HepG2 (cell line): ENCODE data around the gene SPRN. TPM values are rescaled to one million over a fixed set of nuclear protein-coding genes. Genes with fewer than 3 reads are reported as not detected.

ENCODE experiments used
- BHLHE40 ChIP-seq: IDR thresholded peaks from 2 replicates; pipeline ENCODE4 v1.6.1; 2011; ENCODE audit warnings: low read length, improper control_type of control experiment
- CBX1 ChIP-seq: IDR thresholded peaks from one replicate; pipeline ENCODE4 v1.6.1; 2016; ENCODE audit warnings: antibody characterized with exemption, low read depth
- ERF ChIP-seq: IDR thresholded peaks from 2 replicates; pipeline ENCODE4 v1.6.1; 2018; ENCODE audit warnings: missing biosample characterization, missing genetic modification reagents
- GATA4 ChIP-seq: sonication (generic); IDR thresholded peaks from 2 replicates; pipeline ENCODE4 v1.6.1; 2016; ENCODE audit warnings: antibody characterized with exemption, low read depth, borderline replicate concordance
- GLI4 ChIP-seq: sonication (generic); formaldehyde crosslinking; IDR thresholded peaks from 2 replicates; pipeline ENCODE4 v1.5.1; 2020; ENCODE audit warnings: missing genetic modification reagents, mild to moderate bottlenecking, moderate library complexity, borderline replicate concordance
- KLF12 ChIP-seq: sonication (generic); formaldehyde crosslinking; IDR thresholded peaks from 2 replicates; pipeline ENCODE4 v1.4.0; 2020; ENCODE audit warnings: missing genetic modification reagents, borderline replicate concordance
- LCORL ChIP-seq, 2 experiments: fragments of 450-650 bp in 1 of 2; sonication (generic) in 1 of 2; formaldehyde crosslinking in 1 of 2; IDR thresholded peaks; 2 replicates each; pipeline versions ENCODE4 v1.5.0 to v1.6.1; 2017 to 2020; ENCODE audit warnings: antibody characterized with exemption in 1 of 2, missing genetic modification reagents in 1 of 2
- SOX13 ChIP-seq, 3 experiments: fragments of 450-650 bp in 1 of 3; sonication (generic) in 1 of 3; formaldehyde crosslinking in 1 of 3; IDR thresholded peaks in 2 of 3; conservative IDR thresholded peaks in 1 of 3; 2 replicates each; pipeline versions ENCODE4 v1.5.0 to v1.6.1; 2016 to 2020; ENCODE audit warnings: antibody characterized with exemption in 1 of 3, mild to moderate bottlenecking in 1 of 3, missing compliant biosample characterization in 1 of 3, missing genetic modification reagents in 1 of 3, moderate library complexity in 1 of 3
- XRCC5 ChIP-seq: fragments of 200-400 bp; formaldehyde crosslinking; optimal IDR thresholded peaks from 2 replicates; pipeline ENCODE3; 2017; ENCODE audit warnings: mild to moderate bottlenecking, low read length
- ZNF124 ChIP-seq: sonication (generic); formaldehyde crosslinking; IDR thresholded peaks from 2 replicates; pipeline ENCODE4 v1.4.0; 2020; ENCODE audit warnings: missing genetic modification reagents
- ZSCAN22 ChIP-seq: sonication (generic); formaldehyde crosslinking; IDR thresholded peaks from 2 replicates; pipeline ENCODE4 v1.4.0; 2020; ENCODE audit warnings: mild to moderate bottlenecking, missing genetic modification reagents
- polyA plus RNA-seq, 8 experiments: library from polyadenylated mRNA; depleted of rRNA in 3 of 8; stranded (reverse) in 7 of 8; unstranded in 1 of 8; fragments of >200 nt; fragmentation: Illumina TruSeq in 4 of 8; extraction: Trizol in 4 of 8; gene quantifications; 2 replicates each; pipeline versions ENCODE4 v1.2.1 to v1.2.3, GENCODE V29; 2011 to 2016; ENCODE audit warnings: low read depth in 4 of 8, missing spikeins in 1 of 8, mixed read lengths in 1 of 8; ENCODE audit not compliant: insufficient read depth in 1 of 8
- total RNA-seq, 5 experiments: library from RNA; depleted of rRNA; stranded (reverse); fragments of >200 nt; fragmentation: Illumina TruSeq; extraction: Trizol; gene quantifications; 2 replicates each; pipeline ENCODE4 v1.2.3, GENCODE V29; 2016; ENCODE audit warnings: low read depth in 1 of 5
- TF ChIP-seq, protein P1 (sequence below): sonication (generic); formaldehyde crosslinking; IDR thresholded peaks from 2 replicates; pipeline ENCODE4 v1.8.0; 2022; ENCODE audit warnings: missing genetic modification reagents, mild to moderate bottlenecking, moderate library complexity, borderline replicate concordance
- TF ChIP-seq, protein P2 (sequence below): fragments of 450-650 bp; IDR thresholded peaks from 2 replicates; pipeline ENCODE4 v1.6.1; 2017
- TF ChIP-seq, protein P3 (sequence below): sonication (generic); formaldehyde crosslinking; IDR thresholded peaks from 2 replicates; pipeline ENCODE4 v1.5.0; 2020; ENCODE audit warnings: mild to moderate bottlenecking, missing genetic modification reagents, borderline replicate concordance
- TF ChIP-seq, protein P4 (sequence below), 2 experiments: fragments of 450-650 bp in 1 of 2; sonication (generic) in 1 of 2; formaldehyde crosslinking; IDR thresholded peaks; 2 replicates each; pipeline versions ENCODE4 v1.5.0 to v1.8.0; 2020 to 2022; ENCODE audit warnings: mild to moderate bottlenecking in 1 of 2, missing genetic modification reagents in 1 of 2

Gene SPRN
- total and polyA plus RNA-seq, 2 of the 13 experiments (the other 11 are each of a cell fraction or from before 2014, with no cell fraction given): not detected

DNA sequence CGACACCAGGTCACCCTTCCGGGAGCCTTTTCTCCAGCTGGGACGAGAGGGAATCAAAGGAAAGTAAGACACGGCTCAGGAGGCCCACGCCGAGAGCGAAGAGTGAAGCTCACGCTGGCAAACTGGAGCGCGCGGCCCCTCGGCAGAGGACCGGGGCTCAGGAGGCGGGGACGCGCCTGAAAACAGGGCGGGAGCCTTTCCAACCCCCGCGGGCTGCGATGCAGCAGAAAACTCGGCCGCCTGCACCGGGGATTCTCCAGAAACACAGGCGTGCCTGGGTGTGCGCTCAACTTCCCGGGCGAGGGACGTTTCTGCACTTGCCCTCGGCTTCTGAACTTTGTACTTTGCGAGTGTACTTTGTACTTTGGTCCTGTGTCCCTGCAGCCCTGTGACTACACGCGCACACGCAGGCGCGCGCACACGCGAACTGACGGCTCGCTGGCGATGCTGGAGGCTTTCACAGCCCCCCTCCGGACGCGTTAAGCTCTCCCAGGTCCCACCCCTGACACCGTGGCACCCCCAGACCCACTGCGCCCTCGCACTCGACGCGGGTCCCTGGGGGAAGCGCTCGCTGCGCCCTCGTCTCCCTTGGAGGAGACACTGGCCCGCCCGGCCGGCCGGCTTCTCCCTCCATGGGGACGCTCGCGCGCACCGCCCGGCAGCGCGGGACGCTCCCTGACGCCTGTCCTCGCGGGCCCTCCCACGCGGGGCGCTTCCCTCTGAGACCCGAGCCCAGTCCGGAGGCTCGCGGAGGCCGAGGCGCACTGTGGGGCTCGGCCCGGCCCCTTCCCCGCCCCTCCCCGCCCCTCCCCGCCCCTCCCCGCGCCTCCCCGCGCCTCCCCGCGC is 46.0 kb downstream of the SPRN start (continued):
- TF ChIP-seq, protein P1, sequence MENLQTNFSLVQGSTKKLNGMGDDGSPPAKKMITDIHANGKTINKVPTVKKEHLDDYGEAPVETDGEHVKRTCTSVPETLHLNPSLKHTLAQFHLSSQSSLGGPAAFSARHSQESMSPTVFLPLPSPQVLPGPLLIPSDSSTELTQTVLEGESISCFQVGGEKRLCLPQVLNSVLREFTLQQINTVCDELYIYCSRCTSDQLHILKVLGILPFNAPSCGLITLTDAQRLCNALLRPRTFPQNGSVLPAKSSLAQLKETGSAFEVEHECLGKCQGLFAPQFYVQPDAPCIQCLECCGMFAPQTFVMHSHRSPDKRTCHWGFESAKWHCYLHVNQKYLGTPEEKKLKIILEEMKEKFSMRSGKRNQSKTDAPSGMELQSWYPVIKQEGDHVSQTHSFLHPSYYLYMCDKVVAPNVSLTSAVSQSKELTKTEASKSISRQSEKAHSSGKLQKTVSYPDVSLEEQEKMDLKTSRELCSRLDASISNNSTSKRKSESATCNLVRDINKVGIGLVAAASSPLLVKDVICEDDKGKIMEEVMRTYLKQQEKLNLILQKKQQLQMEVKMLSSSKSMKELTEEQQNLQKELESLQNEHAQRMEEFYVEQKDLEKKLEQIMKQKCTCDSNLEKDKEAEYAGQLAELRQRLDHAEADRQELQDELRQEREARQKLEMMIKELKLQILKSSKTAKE: no peak
- no peak for TF ChIP-seq XRCC5
- TF ChIP-seq, protein P2, sequence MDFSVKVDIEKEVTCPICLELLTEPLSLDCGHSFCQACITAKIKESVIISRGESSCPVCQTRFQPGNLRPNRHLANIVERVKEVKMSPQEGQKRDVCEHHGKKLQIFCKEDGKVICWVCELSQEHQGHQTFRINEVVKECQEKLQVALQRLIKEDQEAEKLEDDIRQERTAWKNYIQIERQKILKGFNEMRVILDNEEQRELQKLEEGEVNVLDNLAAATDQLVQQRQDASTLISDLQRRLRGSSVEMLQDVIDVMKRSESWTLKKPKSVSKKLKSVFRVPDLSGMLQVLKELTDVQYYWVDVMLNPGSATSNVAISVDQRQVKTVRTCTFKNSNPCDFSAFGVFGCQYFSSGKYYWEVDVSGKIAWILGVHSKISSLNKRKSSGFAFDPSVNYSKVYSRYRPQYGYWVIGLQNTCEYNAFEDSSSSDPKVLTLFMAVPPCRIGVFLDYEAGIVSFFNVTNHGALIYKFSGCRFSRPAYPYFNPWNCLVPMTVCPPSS: no peak
- no peak for TF ChIP-seq CBX1
- peak; percentile 86 for TF ChIP-seq KLF12
- TF ChIP-seq SOX13 (IDR thresholded peaks at IDR 0.05): no peak
- TF ChIP-seq SOX13 (CRISPR knock-in tag; conservative IDR thresholded peaks at IDR 0.05 in 1 of 2, IDR thresholded peaks at IDR 0.05 in 1 of 2): no peak
- no peak for TF ChIP-seq GLI4 (CRISPR knock-in tag)
- TF ChIP-seq ERF (CRISPR knock-in tag): peak; percentile 65; the same call in 1 of the 2 replicates
- TF ChIP-seq GATA4: no peak; the same call in 1 of the 2 replicates
- TF ChIP-seq, protein P3, sequence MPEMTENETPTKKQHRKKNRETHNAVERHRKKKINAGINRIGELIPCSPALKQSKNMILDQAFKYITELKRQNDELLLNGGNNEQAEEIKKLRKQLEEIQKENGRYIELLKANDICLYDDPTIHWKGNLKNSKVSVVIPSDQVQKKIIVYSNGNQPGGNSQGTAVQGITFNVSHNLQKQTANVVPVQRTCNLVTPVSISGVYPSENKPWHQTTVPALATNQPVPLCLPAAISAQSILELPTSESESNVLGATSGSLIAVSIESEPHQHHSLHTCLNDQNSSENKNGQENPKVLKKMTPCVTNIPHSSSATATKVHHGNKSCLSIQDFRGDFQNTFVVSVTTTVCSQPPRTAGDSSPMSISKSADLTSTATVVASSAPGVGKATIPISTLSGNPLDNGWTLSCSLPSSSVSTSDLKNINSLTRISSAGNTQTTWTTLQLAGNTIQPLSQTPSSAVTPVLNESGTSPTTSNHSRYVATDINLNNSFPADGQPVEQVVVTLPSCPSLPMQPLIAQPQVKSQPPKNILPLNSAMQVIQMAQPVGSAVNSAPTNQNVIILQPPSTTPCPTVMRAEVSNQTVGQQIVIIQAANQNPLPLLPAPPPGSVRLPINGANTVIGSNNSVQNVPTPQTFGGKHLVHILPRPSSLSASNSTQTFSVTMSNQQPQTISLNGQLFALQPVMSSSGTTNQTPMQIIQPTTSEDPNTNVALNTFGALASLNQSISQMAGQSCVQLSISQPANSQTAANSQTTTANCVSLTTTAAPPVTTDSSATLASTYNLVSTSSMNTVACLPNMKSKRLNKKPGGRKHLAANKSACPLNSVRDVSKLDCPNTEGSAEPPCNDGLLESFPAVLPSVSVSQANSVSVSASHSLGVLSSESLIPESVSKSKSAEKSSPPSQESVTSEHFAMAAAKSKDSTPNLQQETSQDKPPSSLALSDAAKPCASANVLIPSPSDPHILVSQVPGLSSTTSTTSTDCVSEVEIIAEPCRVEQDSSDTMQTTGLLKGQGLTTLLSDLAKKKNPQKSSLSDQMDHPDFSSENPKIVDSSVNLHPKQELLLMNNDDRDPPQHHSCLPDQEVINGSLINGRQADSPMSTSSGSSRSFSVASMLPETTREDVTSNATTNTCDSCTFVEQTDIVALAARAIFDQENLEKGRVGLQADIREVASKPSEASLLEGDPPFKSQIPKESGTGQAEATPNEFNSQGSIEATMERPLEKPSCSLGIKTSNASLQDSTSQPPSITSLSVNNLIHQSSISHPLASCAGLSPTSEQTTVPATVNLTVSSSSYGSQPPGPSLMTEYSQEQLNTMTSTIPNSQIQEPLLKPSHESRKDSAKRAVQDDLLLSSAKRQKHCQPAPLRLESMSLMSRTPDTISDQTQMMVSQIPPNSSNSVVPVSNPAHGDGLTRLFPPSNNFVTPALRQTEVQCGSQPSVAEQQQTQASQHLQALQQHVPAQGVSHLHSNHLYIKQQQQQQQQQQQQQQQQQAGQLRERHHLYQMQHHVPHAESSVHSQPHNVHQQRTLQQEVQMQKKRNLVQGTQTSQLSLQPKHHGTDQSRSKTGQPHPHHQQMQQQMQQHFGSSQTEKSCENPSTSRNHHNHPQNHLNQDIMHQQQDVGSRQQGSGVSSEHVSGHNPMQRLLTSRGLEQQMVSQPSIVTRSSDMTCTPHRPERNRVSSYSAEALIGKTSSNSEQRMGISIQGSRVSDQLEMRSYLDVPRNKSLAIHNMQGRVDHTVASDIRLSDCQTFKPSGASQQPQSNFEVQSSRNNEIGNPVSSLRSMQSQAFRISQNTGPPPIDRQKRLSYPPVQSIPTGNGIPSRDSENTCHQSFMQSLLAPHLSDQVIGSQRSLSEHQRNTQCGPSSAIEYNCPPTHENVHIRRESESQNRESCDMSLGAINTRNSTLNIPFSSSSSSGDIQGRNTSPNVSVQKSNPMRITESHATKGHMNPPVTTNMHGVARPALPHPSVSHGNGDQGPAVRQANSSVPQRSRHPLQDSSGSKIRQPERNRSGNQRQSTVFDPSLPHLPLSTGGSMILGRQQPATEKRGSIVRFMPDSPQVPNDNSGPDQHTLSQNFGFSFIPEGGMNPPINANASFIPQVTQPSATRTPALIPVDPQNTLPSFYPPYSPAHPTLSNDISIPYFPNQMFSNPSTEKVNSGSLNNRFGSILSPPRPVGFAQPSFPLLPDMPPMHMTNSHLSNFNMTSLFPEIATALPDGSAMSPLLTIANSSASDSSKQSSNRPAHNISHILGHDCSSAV (CRISPR knock-in tag): no peak
- no peak for TF ChIP-seq ZSCAN22 (CRISPR knock-in tag)
- TF ChIP-seq, protein P4, sequence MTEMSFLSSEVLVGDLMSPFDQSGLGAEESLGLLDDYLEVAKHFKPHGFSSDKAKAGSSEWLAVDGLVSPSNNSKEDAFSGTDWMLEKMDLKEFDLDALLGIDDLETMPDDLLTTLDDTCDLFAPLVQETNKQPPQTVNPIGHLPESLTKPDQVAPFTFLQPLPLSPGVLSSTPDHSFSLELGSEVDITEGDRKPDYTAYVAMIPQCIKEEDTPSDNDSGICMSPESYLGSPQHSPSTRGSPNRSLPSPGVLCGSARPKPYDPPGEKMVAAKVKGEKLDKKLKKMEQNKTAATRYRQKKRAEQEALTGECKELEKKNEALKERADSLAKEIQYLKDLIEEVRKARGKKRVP (CRISPR knock-in tag; IDR thresholded peaks at IDR 0.05): no peak
- peak; percentile 19; the same call in 1 of the 2 replicates for TF ChIP-seq BHLHE40
- TF ChIP-seq ZNF124 (CRISPR knock-in tag): no peak
- no peak for TF ChIP-seq LCORL (IDR thresholded peaks at IDR 0.05)
- TF ChIP-seq LCORL (CRISPR knock-in tag; IDR thresholded peaks at IDR 0.05): no peak; the same call in none of the 2 replicates
